CD4-positive, alpha-beta T cell treated with Interleukin-4 for 1 hour (primary cell): ENCODE results near the gene CEP55.

Experiments used
- DNase-seq, 2 donors: peaks; one replicate each; pipeline ENCODE4 v3.0.0-alpha.2; 2020 to 2022

CEP55 gene

DNA sequence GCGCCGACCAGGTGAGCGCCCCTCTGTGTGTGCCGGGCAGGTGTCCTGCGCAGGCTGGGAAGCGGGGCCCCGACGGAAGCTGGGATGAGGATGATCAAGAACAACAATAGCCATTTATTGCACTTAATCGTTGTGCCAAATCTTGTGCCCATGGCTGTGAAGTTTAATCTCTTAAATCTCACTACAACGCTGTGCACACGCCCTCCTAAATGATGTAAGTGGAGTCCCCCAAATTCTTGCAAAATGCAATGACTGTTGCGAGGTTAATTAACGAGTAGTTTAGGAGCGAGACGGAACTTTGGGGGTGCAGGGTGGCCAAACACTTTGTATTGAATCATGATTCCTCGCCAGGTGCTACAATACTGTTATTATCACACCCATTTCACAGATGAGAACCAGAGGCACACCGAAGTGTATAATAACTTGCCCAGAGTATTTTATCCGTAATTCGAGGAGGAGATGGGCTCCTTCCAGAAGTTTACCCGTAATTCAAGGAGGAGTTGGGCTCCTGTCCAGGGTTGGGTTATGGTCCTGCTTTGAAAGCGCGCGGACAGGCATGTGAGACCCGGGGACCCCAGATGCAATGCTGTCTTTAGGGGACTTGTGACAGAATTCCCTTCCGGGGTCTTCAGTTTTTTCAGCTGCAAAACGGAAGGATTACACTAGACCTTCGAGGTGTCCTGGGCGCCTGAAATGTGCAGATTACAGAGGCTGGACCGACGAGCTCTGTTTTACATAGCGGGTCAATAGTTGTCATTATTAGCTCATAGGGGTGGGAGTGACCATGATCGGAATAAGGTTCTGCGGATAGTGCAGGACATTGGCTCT is 71.1 kb downstream of the CEP55 start:
- DNase-seq = no peak

DNA sequence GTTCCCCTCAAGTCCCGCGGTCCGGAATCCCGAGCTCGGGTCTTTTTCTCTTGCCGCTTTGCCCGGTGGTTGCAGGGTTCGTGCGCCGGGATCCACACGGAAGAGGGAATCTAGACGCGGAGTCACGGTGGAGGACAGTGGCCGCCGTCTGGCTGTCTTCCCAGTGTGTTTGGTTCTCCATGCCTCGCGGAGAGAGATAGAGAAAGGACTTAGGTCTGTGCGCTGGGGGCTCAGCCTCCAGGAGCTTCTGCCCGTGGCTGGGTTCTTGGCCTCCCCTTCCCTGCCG is 71.6 kb downstream of the CEP55 start:
- no peak for DNase-seq

DNA sequence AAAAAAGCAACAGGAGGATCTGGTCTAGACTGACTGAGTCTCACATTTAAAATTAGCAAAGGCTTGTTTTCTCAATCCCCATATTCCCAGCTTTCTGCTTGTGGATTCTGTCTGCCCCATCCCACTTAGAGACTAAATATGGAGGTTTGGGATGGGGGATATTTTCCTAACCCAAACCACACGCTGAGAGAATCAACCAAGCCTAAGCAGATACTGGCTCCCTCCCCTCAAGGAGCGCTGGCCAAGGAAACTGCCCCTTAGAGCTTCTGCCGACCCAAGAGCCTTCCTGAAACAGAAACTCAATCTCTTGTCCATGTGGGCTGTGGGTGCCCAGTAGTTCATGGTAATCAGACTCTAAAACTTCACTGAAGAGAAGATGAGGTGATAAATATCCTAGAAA is 74.0 kb downstream of the CEP55 start:
- DNase-seq = no peak

DNA sequence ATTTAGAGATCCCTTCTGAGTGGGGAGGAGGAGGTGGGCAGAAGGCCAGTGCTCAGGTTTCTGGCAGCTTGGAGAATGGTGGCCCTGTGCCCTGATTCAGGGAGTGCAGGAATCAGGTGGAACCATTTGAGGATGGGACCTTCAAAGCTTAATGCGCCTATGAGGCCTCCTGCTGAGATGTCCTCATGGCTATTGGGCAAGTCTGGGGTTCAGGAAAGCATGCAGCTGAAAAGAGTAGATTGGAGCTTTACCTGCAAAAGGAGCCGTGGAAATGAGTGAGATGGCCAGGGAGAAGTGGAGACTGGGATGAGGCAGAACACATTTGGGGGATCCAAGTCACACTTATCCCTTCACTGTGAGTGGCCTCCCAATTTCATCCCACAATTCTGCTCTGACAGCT is 76.2 kb downstream of the CEP55 start:
- DNase-seq = no peak

DNA sequence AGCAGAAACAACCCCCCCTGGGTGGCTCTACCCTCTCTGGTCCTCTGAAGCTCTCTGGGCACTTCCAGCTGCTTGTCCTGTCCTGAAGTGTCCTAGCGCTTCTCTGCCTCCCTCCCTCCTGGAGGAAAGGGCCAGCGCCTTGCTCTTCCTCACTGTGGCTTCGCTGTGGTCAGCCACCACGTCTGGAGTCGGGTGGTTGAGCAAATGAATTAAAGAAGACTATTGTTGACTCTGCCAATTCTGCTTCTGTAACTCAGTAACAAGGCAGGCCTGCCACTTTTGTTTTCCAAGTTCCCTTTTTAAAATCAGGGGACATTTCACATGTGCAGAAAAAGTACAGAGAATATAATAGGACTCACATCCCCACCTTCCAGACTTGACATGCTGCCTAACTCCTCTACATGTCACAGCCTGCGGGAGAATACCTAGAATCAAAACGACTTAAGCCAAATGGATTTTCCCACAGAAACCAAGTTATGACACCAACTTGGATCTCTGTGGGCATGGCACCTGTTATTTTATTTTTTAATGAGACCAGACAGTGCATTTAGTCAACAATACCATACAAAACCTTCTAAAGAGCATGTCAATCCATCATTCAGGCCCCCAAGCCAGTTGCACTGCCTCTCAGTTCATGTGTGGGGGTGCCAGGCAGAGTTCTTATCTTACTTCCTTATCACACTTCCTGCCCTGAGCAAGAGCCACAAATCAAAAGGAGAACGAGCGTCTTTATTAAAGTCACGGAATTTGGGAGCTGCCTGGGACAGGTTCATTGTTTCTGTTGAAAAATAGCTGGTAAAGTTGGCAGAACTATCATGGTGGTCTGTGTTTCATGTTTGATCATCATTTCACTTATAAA is 76.9 kb downstream of the CEP55 start:
- DNase-seq = no peak

DNA sequence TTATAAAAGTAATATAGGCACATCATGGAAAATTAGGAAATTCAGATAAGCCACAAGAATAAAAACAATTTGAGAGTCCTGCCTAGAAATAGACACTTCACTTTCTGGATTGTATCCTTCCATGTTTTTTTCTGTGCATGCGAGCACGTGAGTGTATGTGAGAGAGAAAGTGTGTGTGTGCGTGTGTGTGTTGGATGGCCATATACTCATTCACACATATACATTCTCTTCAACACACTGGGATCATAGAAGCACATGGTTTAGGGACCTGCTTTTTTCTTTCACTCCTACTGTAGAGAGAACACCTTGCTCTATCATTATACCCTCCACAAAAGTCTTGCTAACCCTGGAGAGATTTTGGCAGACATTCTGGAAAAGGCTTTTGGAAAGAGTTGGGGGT is 77.5 kb downstream of the CEP55 start:
- DNase-seq = no peak

DNA sequence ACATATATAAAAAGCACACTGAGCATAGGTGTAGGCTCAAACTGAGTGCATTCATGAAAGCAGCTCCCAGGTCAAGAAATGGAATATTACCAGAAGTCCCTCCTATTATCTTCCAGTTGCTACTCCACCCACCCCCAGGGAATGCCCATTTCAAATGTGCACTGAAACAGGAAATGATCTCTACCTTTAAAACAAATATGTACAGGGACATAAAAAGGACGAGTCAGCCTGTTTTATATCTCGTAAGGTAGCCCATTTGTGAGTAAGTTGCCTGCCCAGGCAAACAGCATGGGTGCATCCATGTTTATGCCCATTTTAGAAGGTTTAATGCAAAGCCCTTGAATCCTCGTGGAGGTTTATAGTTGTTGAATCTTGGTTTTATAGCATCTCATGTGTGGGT is 80.5 kb downstream of the CEP55 start:
- DNase-seq = no peak

DNA sequence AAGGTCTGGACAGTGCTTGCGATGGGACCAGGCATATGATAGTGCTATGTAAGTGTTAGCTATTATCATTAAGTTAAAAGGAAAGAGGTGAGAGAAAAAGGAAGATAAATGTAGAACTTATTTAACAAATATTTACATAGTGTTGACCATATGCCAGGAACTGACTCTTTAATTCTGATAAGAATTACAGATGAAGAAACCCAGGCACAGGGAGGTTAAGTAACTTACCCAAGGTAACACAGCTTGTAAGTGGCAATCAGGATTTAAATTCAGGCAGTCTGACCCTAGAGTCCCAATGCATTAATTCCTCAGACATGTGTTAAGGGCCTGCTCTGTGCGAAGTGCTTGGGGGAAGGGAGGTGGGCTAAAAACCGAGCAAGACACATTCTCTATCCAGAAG is 81.2 kb downstream of the CEP55 start:
- DNase-seq = no peak
